ENCODE results near the gene GCK.

DNA sequence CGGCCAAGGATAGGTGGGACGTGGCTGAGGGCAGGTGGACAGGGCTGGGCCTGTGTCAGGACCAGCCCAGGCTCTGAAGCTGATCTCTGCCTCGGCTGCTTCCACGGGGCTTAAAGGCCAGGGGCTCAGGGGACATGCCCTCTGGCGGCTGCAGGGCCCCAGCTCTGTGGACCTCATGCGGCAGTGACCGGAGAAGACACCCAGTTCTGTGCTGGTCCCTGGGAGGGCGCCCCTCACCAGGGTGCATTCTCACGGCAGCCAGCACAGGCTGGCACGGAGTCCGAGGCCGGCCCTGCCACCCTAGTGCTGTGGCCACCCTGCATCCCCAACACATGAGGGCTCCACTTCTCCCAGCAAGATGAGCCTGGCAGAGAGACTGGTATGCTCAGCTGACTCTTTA lies 41.8 kb upstream of the GCK start:
- no peak for TF ChIP-seq POLR2A (IDR thresholded peaks at IDR 0.05)
- no peak for TF ChIP-seq CTCF (IDR thresholded peaks at IDR 0.05)
